ENCODE data around the gene MRAP2.
"Not testable (repeated sequence)": the region's sequence is repeated elsewhere in the genome, so short reads cannot be mapped to it uniquely, and the experiment has no call there.

The MRAP2 gene

DNA sequence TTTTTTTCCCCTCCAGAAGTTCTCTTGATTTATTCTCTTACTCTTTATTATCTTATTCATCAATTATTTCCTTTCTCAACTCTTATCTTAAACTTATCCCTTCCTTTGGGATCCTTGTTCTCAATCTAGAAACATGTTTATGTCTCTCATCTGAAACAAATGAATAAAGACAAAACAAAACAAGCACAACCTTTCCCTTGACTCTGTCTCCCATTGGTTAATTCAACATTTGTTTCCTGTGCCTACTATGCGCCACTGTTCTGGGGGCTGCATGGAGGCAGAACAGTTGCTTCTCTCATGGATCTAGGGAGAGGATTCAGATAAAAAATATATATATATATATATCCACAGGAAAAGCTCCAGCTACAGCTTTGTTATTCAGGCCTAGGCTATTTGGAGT lies 5.2 kb upstream of the MRAP2 start:
- no peak for DNase-seq (ENCODE audit: low read depth in 2 of 2)

DNA sequence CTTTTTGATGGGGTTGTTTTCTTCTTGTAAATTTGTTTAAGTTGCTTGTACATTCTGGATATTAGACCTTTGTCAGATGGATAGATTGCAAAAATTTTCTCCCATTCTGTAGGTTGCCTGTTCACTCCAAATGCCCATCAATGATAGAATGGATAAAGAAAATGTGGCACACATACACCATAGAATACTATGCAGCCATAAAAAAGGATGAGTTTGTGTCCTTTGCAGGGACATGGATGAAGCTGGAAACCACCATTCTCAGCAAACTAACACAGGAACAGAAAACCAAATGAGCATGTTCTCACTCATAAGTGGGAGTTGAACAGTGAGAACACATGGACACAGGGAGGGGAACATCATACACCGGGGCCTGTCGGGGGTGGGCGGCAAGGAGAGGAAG lies 1.6 kb upstream of the MRAP2 start:
- DNase-seq (ENCODE audit: low read depth in 2 of 2), result not testable (repeated sequence)

DNA sequence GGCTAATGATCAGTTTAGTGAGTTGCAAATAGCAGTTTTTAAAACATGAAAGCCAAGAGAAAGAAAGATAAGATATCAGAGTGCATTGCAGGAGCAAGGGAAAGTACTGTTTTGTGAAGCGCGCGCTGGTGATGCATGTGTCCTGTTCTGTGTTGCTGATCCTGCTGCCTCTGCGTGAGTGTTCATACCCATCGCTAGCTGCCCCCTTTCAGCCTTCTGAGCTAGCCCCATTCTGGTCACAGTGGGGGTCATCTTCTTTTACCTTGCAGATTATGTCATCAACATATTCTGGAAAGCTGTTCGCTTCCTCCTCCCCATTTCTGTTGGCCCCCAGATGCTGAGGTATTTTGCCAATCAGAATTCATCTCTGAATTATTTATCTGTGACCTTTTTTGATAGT lies 1.9 kb downstream of the MRAP2 start:
- no peak for DNase-seq (ENCODE audit: low read depth in 2 of 2)

DNA sequence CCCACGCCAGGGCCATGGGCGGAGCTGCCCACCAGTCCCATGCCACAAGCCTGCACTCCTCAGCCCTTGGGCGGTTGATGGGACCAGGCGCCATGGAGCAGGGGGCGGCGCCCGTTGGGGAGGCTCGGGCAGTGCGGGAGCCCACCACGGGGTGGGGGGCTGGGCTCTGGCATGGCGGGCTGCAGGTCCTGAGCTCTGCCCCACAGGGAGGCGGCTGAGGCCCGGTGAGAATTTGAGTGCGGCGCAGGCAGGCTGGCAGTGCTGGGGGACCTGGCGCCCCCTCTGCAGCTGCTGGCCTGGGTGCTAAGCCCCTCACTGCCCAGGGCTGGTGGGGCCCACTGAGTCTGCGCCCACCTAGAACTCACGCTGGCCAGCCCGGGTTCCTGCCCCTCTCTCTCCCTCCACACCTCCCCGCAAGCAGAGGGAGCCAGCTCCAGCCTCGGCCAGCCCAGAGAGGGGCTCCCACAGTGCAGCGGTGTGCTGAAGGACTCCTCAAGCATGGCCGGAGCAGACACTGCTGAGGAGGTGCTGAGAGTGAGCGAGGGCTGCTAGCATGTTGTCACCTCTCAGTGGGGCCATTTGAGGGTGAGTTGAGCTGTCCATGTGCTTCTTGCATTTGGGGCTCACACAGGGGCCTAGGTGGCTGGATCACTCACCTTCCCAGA lies 4.0 kb downstream of the MRAP2 start:
- no peak for DNase-seq (ENCODE audit: low read depth in 2 of 2)

GRCh38 chr6:84042603-84043002 lies 9.0 kb downstream of the MRAP2 start:
- no peak for DNase-seq (ENCODE audit: low read depth in 2 of 2)

DNA sequence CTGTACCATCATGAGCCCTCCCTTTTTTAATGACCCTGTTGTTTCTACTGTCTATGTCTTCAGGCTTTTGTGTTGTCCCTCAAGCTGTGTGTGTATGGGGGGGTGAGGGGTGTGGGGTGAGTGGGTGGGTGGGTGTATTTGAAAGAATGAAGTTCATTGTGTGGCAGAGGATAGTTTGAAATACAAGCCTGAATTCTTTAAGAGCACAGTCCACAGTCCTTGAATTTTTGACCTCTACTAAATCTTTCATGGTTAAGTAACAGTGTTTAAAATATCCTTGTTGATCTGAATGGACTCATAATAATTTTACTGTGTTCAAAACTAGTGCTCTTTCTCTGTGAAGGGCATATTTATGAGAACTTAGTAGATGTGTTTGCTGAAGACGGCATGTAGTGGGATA lies 10.0 kb downstream of the MRAP2 start:
- no peak for DNase-seq (ENCODE audit: low read depth in 2 of 2)

GRCh38 chr6:84046755-84047154 lies 13.2 kb downstream of the MRAP2 start:
- DNase-seq (ENCODE audit: low read depth in 2 of 2), result no peak

- DNase-seq (ENCODE audit: low read depth in 2 of 2), result no peak
These were observed 15.0 kb downstream of the MRAP2 start for GRCh38 chr6:84048588-84048987.

- DNase-seq (ENCODE audit: low read depth in 2 of 2), result no peak
These were observed 16.8 kb downstream of the MRAP2 start for GRCh38 chr6:84050408-84050807.

DNA sequence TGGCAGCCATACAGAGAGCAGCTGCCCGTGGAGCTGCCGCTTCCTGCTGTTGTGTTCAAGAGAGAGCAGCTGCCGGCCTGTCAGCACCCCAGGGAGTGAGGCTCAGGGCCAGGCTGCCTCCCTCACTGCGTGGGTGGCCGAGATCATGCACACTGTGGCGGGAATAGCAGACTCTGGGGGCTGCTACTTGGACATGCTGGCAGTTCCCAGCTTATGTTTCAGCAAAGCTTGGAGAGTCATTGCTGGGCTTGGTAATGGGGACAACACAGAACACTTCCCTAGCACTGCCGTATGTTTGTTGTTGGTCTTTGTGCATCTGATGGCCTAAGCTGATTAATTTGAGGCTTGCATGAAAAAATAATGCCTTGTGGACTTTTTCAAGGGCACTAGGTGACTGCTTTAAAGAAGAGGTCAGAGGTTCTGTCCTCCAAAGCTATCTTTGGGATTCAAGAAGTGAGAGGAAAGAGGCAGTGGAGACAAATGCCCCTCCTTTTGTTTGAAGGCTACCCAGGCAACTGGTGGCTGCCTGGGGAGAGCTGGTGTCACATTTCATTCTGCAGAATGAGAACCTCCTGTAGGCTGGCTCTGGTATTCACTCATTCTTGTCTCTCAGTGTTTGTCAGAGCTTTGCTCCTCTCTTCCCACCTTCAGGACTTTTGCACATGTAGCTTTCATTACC lies 18.8 kb downstream of the MRAP2 start:
- no peak for DNase-seq (ENCODE audit: low read depth in 2 of 2)

- DNase-seq (ENCODE audit: low read depth in 2 of 2), result no peak
These were observed 19.3 kb downstream of the MRAP2 start for GRCh38 chr6:84052883-84053241.

DNA sequence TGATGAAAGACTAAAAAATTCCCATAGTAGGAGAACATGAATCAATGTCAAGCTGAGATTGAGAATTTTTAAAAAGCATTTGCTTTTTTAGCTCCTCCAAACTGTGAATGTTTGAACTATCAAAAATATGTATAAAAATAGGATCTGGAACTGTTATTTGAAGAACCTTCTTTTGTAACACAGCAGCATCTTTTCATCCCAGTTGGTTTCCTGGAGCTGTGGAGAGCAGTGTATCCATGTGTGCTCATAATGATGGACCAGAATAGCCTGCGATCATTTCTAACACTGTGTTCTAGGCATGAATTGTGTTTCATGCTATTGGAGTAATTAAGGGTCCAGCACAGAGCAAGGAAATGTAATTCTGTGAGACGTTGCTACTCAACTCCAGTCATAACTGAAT lies 22.1 kb downstream of the MRAP2 start:
- no peak for DNase-seq (ENCODE audit: low read depth in 2 of 2)

- no peak for DNase-seq (ENCODE audit: low read depth in 2 of 2)
These were observed 24.3 kb downstream of the MRAP2 start for GRCh38 chr6:84057908-84058307.

- no peak for DNase-seq (ENCODE audit: low read depth in 2 of 2)
These were observed 25.5 kb downstream of the MRAP2 start for GRCh38 chr6:84059082-84059481.

GRCh38 chr6:84061174-84061573 lies 27.6 kb downstream of the MRAP2 start:
- no peak for DNase-seq (ENCODE audit: low read depth in 2 of 2)

GRCh38 chr6:84061613-84062398 lies 28.2 kb downstream of the MRAP2 start:
- no peak for DNase-seq (ENCODE audit: low read depth in 2 of 2)

DNA sequence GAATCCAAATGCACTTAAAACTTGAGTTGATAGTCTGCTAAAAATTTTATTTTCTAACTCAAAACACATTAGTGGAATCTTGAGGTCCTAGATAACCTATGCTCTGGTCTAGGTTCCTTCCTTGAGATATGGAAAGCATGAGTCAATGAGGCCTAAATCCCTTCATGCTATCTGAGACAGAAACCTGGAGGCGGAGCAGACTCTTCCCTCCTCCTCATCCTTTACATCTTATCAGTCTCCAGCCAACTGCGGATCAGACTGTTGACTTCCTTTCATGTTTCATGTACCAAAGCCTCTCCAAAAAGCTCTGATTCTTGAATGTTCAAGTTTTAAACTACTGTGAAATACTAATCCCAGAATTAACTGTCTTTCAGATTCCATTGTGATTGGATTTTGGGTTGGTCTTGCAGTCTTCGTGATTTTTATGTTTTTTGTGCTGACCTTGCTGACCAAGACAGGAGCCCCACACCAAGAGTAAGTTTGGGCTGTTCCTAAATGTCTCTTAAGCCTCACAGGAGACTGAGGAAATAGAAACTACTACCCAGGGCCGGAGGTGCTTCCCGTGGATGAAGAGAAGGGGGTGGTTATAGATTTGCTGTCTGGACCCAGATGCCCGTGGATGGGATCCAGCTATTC lies 29.1 kb downstream of the MRAP2 start:
- no peak for DNase-seq (ENCODE audit: low read depth in 2 of 2)

- no peak for DNase-seq (ENCODE audit: low read depth in 2 of 2)
These were observed 32.2 kb downstream of the MRAP2 start for GRCh38 chr6:84065693-84066290.

- no peak for DNase-seq (ENCODE audit: low read depth in 2 of 2)
These were observed 33.0 kb downstream of the MRAP2 start for GRCh38 chr6:84066536-84066935.

DNA sequence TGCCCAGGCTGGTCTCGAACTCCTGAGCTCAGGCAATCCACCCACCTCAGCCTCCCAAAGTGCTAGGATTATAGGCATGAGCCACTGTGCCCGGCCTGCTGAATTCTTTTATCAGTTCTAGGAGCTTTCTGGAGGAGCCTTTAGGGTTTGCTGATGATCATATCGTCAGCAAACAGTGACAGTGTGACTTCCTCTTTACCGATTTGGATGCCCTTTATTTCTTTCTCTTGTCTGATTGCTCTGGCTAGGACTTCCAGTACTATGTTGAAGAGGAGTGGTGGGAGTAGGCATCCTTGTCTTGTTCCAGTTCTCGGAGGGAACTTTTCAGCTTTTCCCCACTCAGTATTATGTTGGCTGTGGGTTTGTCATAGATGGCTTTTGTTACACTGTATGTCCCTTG lies 35.3 kb downstream of the MRAP2 start:
- not testable (repeated sequence) for DNase-seq (ENCODE audit: low read depth in 2 of 2)

DNA sequence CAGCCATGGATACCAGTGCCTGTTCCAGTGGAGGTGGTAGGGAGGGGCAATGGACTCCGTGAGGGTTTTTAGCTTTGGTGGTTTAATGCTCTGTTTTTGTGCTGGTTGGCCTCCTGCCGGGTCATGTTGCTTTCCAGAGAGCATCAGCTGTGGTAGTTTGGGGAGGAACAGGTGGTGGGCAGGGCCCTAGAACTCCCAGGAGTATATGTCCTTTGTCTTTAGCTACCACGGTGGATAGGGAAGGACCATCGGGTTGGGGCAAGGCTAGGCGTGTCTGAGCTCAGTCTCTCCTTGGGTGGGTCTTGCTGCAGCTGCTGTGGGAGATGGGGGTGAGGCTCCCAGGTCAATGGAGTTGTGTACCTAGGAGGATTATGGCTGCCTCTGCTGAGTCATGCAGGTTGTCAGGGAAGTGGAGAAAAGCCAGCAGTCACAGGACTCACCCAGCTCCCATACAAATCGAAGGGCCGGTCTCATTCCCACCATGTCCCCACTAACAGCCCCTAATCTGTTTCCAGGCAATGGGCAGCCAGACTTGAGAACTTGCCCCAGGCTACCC lies 38.9 kb downstream of the MRAP2 start:
- no peak for DNase-seq (ENCODE audit: low read depth in 2 of 2)

Data from stimulated activated CD8-positive, alpha-beta memory T cell treated with anti-CD3 and anti-CD28 coated beads, Interleukin-15, amount 100 ng/mL, for 48 hours (primary cell).